ENCODE results near the gene MRPL53. TPM values are rescaled to one million over a fixed set of nuclear protein-coding genes. Genes with fewer than 3 reads are reported as not detected.

MRPL53 gene
- total and polyA plus RNA-seq, 5 donors, result 107 to 157 (median 122) TPM

GRCh38 chr2:74427551-74427950 lies 44.9 kb downstream of the MRPL53 start:
- ATAC-seq (no peak), DNase-seq (no peak)
- Histone ChIP-seq H3K4me3 (ENCODE audit: low read length) (no peak overlapping the region), H3K9me3 (ENCODE audit: control insufficient read depth, low read length) (no peaks in the 10 kb centered on the region), H3K4me1 (ENCODE audit: control insufficient read depth, insufficient read depth, low read length) (no peaks in the 10 kb centered on the region), H3K27me3 (ENCODE audit: control insufficient read depth, insufficient read depth) (no peaks in the 10 kb centered on the region), H3K27ac (ENCODE audit: low read length) (no peak overlapping the region)
- 82% methylated on average over 3 of the region's 3 CpGs for WGBS
- intact Hi-C loops (cut with DNase I), result no loop called here

GRCh38 chr2:74426181-74426758 lies 46.2 kb downstream of the MRPL53 start:
- DNase-seq (peak in 1 of 3 donors; percentile 49), ATAC-seq (no peak)
- Histone ChIP-seq H3K9me3 (ENCODE audit: control insufficient read depth, low read length) (no peaks in the 10 kb centered on the region), H3K27ac (ENCODE audit: low read length) (no peak overlapping the region), H3K4me1 (ENCODE audit: control insufficient read depth, insufficient read depth, low read length) (no peaks in the 10 kb centered on the region), H3K4me3 (ENCODE audit: low read length) (no peak overlapping the region), H3K27me3 (ENCODE audit: control insufficient read depth, insufficient read depth) (no peaks in the 10 kb centered on the region)
- 78% methylated on average over 14 of the region's 14 CpGs for WGBS
- intact Hi-C loops (cut with DNase I), result no loop called here

- 71% methylated on average over 7 of the region's 7 CpGs for WGBS
- ATAC-seq (no peak), DNase-seq (no peak)
- Histone ChIP-seq H3K27ac (ENCODE audit: low read length) (no peak overlapping the region), H3K4me1 (ENCODE audit: control insufficient read depth, insufficient read depth, low read length) (no peaks in the 10 kb centered on the region), H3K9me3 (ENCODE audit: control insufficient read depth, low read length) (no peaks in the 10 kb centered on the region), H3K4me3 (ENCODE audit: low read length) (no peak overlapping the region), H3K27me3 (ENCODE audit: control insufficient read depth, insufficient read depth) (no peaks in the 10 kb centered on the region)
- intact Hi-C loops (cut with DNase I), result no loop called here
Measured at GRCh38 chr2:74425523-74425922, 47.0 kb downstream of the MRPL53 start.

GRCh38 chr2:74424995-74425406 lies 47.5 kb downstream of the MRPL53 start:
- intact Hi-C loops (cut with DNase I), result no loop called here
- Histone ChIP-seq H3K4me3 (ENCODE audit: low read length) (no peak overlapping the region), H3K9me3 (ENCODE audit: control insufficient read depth, low read length) (no peaks in the 10 kb centered on the region), H3K4me1 (ENCODE audit: control insufficient read depth, insufficient read depth, low read length) (no peaks in the 10 kb centered on the region), H3K27me3 (ENCODE audit: control insufficient read depth, insufficient read depth) (no peaks in the 10 kb centered on the region), H3K27ac (ENCODE audit: low read length) (no peak overlapping the region)
- DNase-seq (no peak), ATAC-seq (no peak)
- 77% methylated on average over 5 of the region's 5 CpGs for WGBS

- WGBS, result 67% methylated on average over 5 of the region's 5 CpGs
- Histone ChIP-seq H3K4me1 (ENCODE audit: control insufficient read depth, insufficient read depth, low read length) (no peaks in the 10 kb centered on the region), H3K27ac (ENCODE audit: low read length) (no peak overlapping the region), H3K9me3 (ENCODE audit: control insufficient read depth, low read length) (no peaks in the 10 kb centered on the region), H3K4me3 (ENCODE audit: low read length) (no peak overlapping the region), H3K27me3 (ENCODE audit: control insufficient read depth, insufficient read depth) (no peaks in the 10 kb centered on the region)
- ATAC-seq (no peak), DNase-seq (no peak)
- intact Hi-C loops (cut with DNase I), result no loop called here
Measured at GRCh38 chr2:74424139-74424992, 48.1 kb downstream of the MRPL53 start.

GRCh38 chr2:74423231-74424095 lies 49.0 kb downstream of the MRPL53 start:
- Histone ChIP-seq H3K27me3 (ENCODE audit: control insufficient read depth, insufficient read depth) (no peaks in the 10 kb centered on the region), H3K4me3 (ENCODE audit: low read length) (no peak overlapping the region), H3K27ac (ENCODE audit: low read length) (no peak overlapping the region), H3K4me1 (ENCODE audit: control insufficient read depth, insufficient read depth, low read length) (no peaks in the 10 kb centered on the region), H3K9me3 (ENCODE audit: control insufficient read depth, low read length) (no peaks in the 10 kb centered on the region)
- 74% methylated on average over 9 of the region's 9 CpGs for WGBS
- no peak for ATAC-seq
- DNase-seq, result no peak
- intact Hi-C loops (cut with DNase I), result no loop called here

Other genes starting within 250 kb of the MRPL53 start
- 1 to 10 TPM in 3 of 4 donors, under 1 TPM in 1; 0.29 to 2.8 (median 1.1) TPM for gene SLC4A5, start 129.3 kb downstream of the MRPL53 start, total RNA-seq
- gene SLC4A5, start 129.3 kb downstream of the MRPL53 start, polyA plus RNA-seq, result 0.79 TPM
- 100 to 1,000 TPM; 102 to 131 (median 125) TPM for gene DCTN1, start 92.4 kb downstream of the MRPL53 start, total RNA-seq
- 71.7 TPM for gene DCTN1, start 92.4 kb downstream of the MRPL53 start, polyA plus RNA-seq
- gene C2orf81, start 51.1 kb downstream of the MRPL53 start, total RNA-seq, result 1 to 10 TPM in 3 of 4 donors, under 1 TPM in 1; 0.88 to 1.6 (median 1.1) TPM
- gene C2orf81, start 51.1 kb downstream of the MRPL53 start, polyA plus RNA-seq, result 1.00 TPM
- 1 to 10 TPM; 3.4 to 4.5 (median 3.5) TPM for gene WDR54, start 51.0 kb downstream of the MRPL53 start, total RNA-seq
- gene WDR54, start 51.0 kb downstream of the MRPL53 start, polyA plus RNA-seq, result 3.4 TPM
- gene RTKN, start 30.7 kb downstream of the MRPL53 start, total RNA-seq, result 10 to 100 TPM; 21.5 to 27.9 (median 25.9) TPM
- 16.2 TPM for gene RTKN, start 30.7 kb downstream of the MRPL53 start, polyA plus RNA-seq
- gene INO80B, start 17.6 kb downstream of the MRPL53 start, total RNA-seq, result 10 to 100 TPM; 19.2 to 22.9 (median 20.7) TPM
- gene INO80B, start 17.6 kb downstream of the MRPL53 start, polyA plus RNA-seq, result 16.8 TPM
- gene WBP1, start 14.2 kb downstream of the MRPL53 start, total RNA-seq, result 10 to 100 TPM; 48.9 to 60.0 (median 56.7) TPM
- 63.1 TPM for gene WBP1, start 14.2 kb downstream of the MRPL53 start, polyA plus RNA-seq
- gene MOGS, start 7.3 kb downstream of the MRPL53 start, total RNA-seq, result 10 to 100 TPM; 23.4 to 25.1 (median 24.5) TPM
- 19.9 TPM for gene MOGS, start 7.3 kb downstream of the MRPL53 start, polyA plus RNA-seq
- 10 to 100 TPM in 2 of 4 donors, 1 to 10 TPM in 2; 7.5 to 11.1 (median 9.4) TPM for gene CCDC142, start 10.3 kb upstream of the MRPL53 start, total RNA-seq
- gene CCDC142, start 10.3 kb upstream of the MRPL53 start, polyA plus RNA-seq, result 5.5 TPM
- gene TTC31, start 10.4 kb upstream of the MRPL53 start, total RNA-seq, result 10 to 100 TPM; 11.3 to 12.3 (median 11.8) TPM
- 11.4 TPM for gene TTC31, start 10.4 kb upstream of the MRPL53 start, polyA plus RNA-seq
- gene LBX2, start 26.9 kb upstream of the MRPL53 start, total RNA-seq, result 1 to 10 TPM in 1 of 4 donors, under 1 TPM in 3; 0.51 to 1.2 (median 0.85) TPM
- gene LBX2, start 26.9 kb upstream of the MRPL53 start, polyA plus RNA-seq, result 0.52 TPM
- gene PCGF1, start 35.0 kb upstream of the MRPL53 start, total RNA-seq, result 10 to 100 TPM; 20.5 to 38.7 (median 25.6) TPM
- 20.9 TPM for gene PCGF1, start 35.0 kb upstream of the MRPL53 start, polyA plus RNA-seq
- gene TLX2, start 41.8 kb upstream of the MRPL53 start, total RNA-seq, result not detected
- 0.05 TPM for gene TLX2, start 41.8 kb upstream of the MRPL53 start, polyA plus RNA-seq
- gene DQX1, start 53.6 kb upstream of the MRPL53 start, total RNA-seq, result not detected
- gene DQX1, start 53.6 kb upstream of the MRPL53 start, polyA plus RNA-seq, result not detected
- 10 to 100 TPM; 52.3 to 69.6 (median 63.3) TPM for gene AUP1, start 57.0 kb upstream of the MRPL53 start, total RNA-seq
- gene AUP1, start 57.0 kb upstream of the MRPL53 start, polyA plus RNA-seq, result 75.3 TPM
- 10 to 100 TPM; 26.3 to 31.2 (median 28.9) TPM for gene HTRA2, start 57.3 kb upstream of the MRPL53 start, total RNA-seq
- 27.8 TPM for gene HTRA2, start 57.3 kb upstream of the MRPL53 start, polyA plus RNA-seq
- gene LOXL3, start 81.3 kb upstream of the MRPL53 start, total RNA-seq, result 1 to 10 TPM; 4.3 to 8.3 (median 6.7) TPM
- gene LOXL3, start 81.3 kb upstream of the MRPL53 start, polyA plus RNA-seq, result 2.4 TPM
- 1 to 10 TPM; 7.1 to 8.6 (median 7.5) TPM for gene DOK1, start 82.0 kb upstream of the MRPL53 start, total RNA-seq
- 3.7 TPM for gene DOK1, start 82.0 kb upstream of the MRPL53 start, polyA plus RNA-seq
- gene M1AP, start 175.7 kb upstream of the MRPL53 start, total RNA-seq, result 1 to 10 TPM in 1 of 4 donors, under 1 TPM in 2, not detected in 1; 0.14 to 1.1 (median 0.47) TPM
- gene M1AP, start 175.7 kb upstream of the MRPL53 start, polyA plus RNA-seq, result 0.07 TPM
- gene SEMA4F, start 181.6 kb upstream of the MRPL53 start, total RNA-seq, result 1 to 10 TPM; 3.7 to 5.3 (median 4.2) TPM
- gene SEMA4F, start 181.6 kb upstream of the MRPL53 start, polyA plus RNA-seq, result 1.7 TPM

Measured in right cardiac atrium (tissue), 5 donors.